ENCODE measurements around the gene PGAP1. TPM values are rescaled to one million over a fixed set of nuclear protein-coding genes. Genes with fewer than 3 reads are reported as not detected.

The PGAP1 gene
- total and polyA plus RNA-seq, 2 of the 8 experiments (the other 6 are each of a cell fraction or from before 2014, with no cell fraction given): 8.3 to 24.1 TPM

- Histone ChIP-seq H3K4ac (replicated peaks; ENCODE audit: insufficient read length, low read depth, low read length) (no peak overlapping the region), H2AFZ (ENCODE audit: low read length) (no peak overlapping the region), H2BK20ac (ENCODE audit: low read length) (no peak overlapping the region), H3K4me1 (replicated peaks in 1 of 4; ENCODE audit: control insufficient read depth in 3 of 4, insufficient read depth in 4 of 4, low read length in 3 of 4) (no peaks in the 10 kb centered on the region), H4K8ac (ENCODE audit: extremely low read depth, insufficient read depth, low read length) (no peak overlapping the region), H3K9ac (replicated peaks in 1 of 4; ENCODE audit: extremely low read depth in 1 of 4, low read depth in 3 of 4, low read length in 3 of 4) (no peak overlapping the region), H3K4me3 (ENCODE audit: extremely low read depth in 1 of 4, insufficient read depth in 2 of 4, low read depth in 3 of 4, low read length in 4 of 4) (no peak overlapping the region), H2BK15ac (ENCODE audit: low read length) (no peak overlapping the region), H3K27ac (ENCODE audit: low read depth, low read length) (no peak overlapping the region), H4K91ac (replicated peaks; ENCODE audit: insufficient read length, low read length) (no peak overlapping the region), H3K79me1 (ENCODE audit: low read depth, low read length) (no peaks in the 10 kb centered on the region), H3K23me2 (ENCODE audit: low read depth, low read length) (no peaks in the 10 kb centered on the region; the same call in 1 of the 2 replicates), H2BK5ac (ENCODE audit: low read depth, low read length) (no peak overlapping the region), H3K4me2 (ENCODE audit: insufficient read depth in 1 of 2, low read depth in 2 of 2, low read length in 2 of 2) (no peak overlapping the region), H3K23ac (ENCODE audit: insufficient read length) (no peak overlapping the region), H3K36me3 (ENCODE audit: control insufficient read depth in 2 of 4, insufficient read depth in 4 of 4, low read length in 3 of 4) (peaks cover 4 to 62% (median 32%) of the 10 kb centered on the region in 4 experiments; a peak in 7 of 8 replicates), H2BK12ac (ENCODE audit: low read depth, low read length) (no peak overlapping the region), H3K56ac (replicated peaks; ENCODE audit: insufficient read length, low read depth, low read length) (no peak overlapping the region), H4K20me1 (replicated peaks in 1 of 2; ENCODE audit: control insufficient read depth in 1 of 2, insufficient read depth in 2 of 2, low read length in 2 of 2) (peaks cover 0 to 2% of the 10 kb centered on the region in 2 experiments), H3K79me2 (ENCODE audit: control insufficient read depth in 1 of 2, insufficient read depth in 2 of 2, low read length in 2 of 2) (peaks cover 0 to 19% of the 10 kb centered on the region in 2 experiments; a peak in 2 of 4 replicates), H2AK5ac (ENCODE audit: low read depth, low read length) (no peak overlapping the region), H3K9me3 (ENCODE audit: insufficient read depth in 2 of 2, low read depth in 1 of 2, low read length in 1 of 2) (no peaks in the 10 kb centered on the region), H3K18ac (ENCODE audit: extremely low read depth, low read length) (no peak overlapping the region), H4K5ac (ENCODE audit: insufficient read length, low read depth, low read length) (no peak overlapping the region), H3K27me3 (replicated peaks in 1 of 4; ENCODE audit: control insufficient read depth in 3 of 4, extremely low read depth in 1 of 4, insufficient read depth in 3 of 4, low read length in 3 of 4) (peaks cover 0 to 1% (median 0%) of the 10 kb centered on the region in 4 experiments; a peak in 1 of 7 replicates), H3K14ac (ENCODE audit: insufficient read length) (no peak overlapping the region), H2BK120ac (replicated peaks; ENCODE audit: low read depth, low read length) (no peak overlapping the region)
- DNase-seq (ENCODE audit: low read depth in 1 of 2, low spot score in 2 of 2) (no peak), FAIRE-seq (no peak)
- POLR2A ChIA-PET (ENCODE audit: partially characterized antibody): interaction anchor here (1.2 kb wide), 1 partner anchor 9 kb away, joined by 6 read pairs; no protein-coding TSS in a partner anchor
- 91% methylated on average over 3 of the region's 3 CpGs; no CpG with 5 or more reads in 1 of the 2 experiments for WGBS, 2 experiments (ENCODE audit: extremely low coverage in 1 of 2, insufficient coverage in 1 of 2, insufficient read length in 1 of 2, insufficient replicate concordance in 2 of 2, low coverage in 1 of 2, low lambda C conversion rate in 2 of 2, missing lambda C conversion rate in 1 of 2)
- TF ChIP-seq SIN3A (conservative IDR thresholded peaks at IDR 0.05 in 1 of 2, IDR thresholded peaks at IDR 0.05 in 1 of 2; ENCODE audit: low read depth in 1 of 2, low read length in 2 of 2) (no peak), CTBP2 (IDR thresholded peaks at IDR 0.05; ENCODE audit: borderline replicate concordance, insufficient read depth, insufficient read length, low read length) (no peak), POU5F1 (IDR thresholded peaks at IDR 0.05; ENCODE audit: low read depth, low read length) (no peak)
- TF ChIP-seq, protein P1, sequence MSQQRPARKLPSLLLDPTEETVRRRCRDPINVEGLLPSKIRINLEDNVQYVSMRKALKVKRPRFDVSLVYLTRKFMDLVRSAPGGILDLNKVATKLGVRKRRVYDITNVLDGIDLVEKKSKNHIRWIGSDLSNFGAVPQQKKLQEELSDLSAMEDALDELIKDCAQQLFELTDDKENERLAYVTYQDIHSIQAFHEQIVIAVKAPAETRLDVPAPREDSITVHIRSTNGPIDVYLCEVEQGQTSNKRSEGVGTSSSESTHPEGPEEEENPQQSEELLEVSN (IDR thresholded peaks at IDR 0.05): no peak
- CTCF ChIA-PET (ENCODE audit: partially characterized antibody): no interaction called here
Measured at GRCh38 chr2:196915507-196916189, 10.9 kb downstream of the PGAP1 start.

All from H1 (cell line).